PC-3 (cell line): ENCODE measurements around the gene PHKB. TPM values are rescaled to one million over a fixed set of nuclear protein-coding genes. Genes with fewer than 3 reads are reported as not detected.

ENCODE experiments used
- ATAC-seq: fragments of 200-7000 bp; cut with Tn5 transposase; 2 replicates; pipeline ENCODE4 v1.9.1; 2020; ENCODE audit warnings: mild to moderate bottlenecking, moderate library complexity
- BruUV-seq: library from RNA; stranded (reverse); fragments of 400-500 nt; replicated peaks from 2 replicates; lab custom pipeline; 2021; lab: Mats Ljungman, UMichigan
- CTCF ChIA-PET: fragments of 300-600 bp; sonication (Branson Sonifier 250); formaldehyde crosslinking; loops from one replicate; lab custom pipeline; 2022; ENCODE audit warnings: antibody characterized with exemption; lab: Charles Lee
- POLR2A ChIA-PET: fragments of 300-600 bp; sonication (Branson Sonifier 250); formaldehyde crosslinking; loops from one replicate; lab custom pipeline; 2022; ENCODE audit warnings: antibody characterized with exemption; ENCODE audit not compliant: unreplicated experiment; lab: Charles Lee
- DNase-seq: peaks from one replicate; pipeline ENCODE4 v3.0.0-alpha.2; 2015
- H2AFZ ChIP-seq: fragments of 300-600 bp; sonication (generic); 2 replicates; pipeline ENCODE4 v1.6.0; 2016; ENCODE audit warnings: antibody characterized with exemption, low read length
- H3F3A ChIP-seq: fragments of 300-600 bp; sonication (generic); one replicate; pipeline ENCODE4 v1.6.0; 2017; ENCODE audit warnings: antibody characterized with exemption, low read length, control low read depth, mild to moderate bottlenecking; ENCODE audit not compliant: unreplicated experiment
- H3K27ac ChIP-seq: fragments of 300-600 bp; sonication (generic); 2 replicates; pipeline ENCODE4 v1.5.1; 2016; ENCODE audit warnings: mild to moderate bottlenecking, low read length
- H3K27me3 ChIP-seq: fragments of 300-600 bp; sonication (generic); 2 replicates; pipeline ENCODE4 v1.6.1; 2016; ENCODE audit warnings: low read length, mixed read lengths
- H3K36me3 ChIP-seq: fragments of 300-600 bp; sonication (generic); 2 replicates; pipeline ENCODE4 v1.6.1; 2016; ENCODE audit warnings: low read depth, mixed run types, low read length, mixed read lengths
- H3K4me1 ChIP-seq: fragments of 300-600 bp; sonication (generic); 2 replicates; pipeline ENCODE4 v1.5.1; 2016; ENCODE audit warnings: low read length; ENCODE audit not compliant: insufficient read depth
- H3K4me2 ChIP-seq: fragments of 300-600 bp; sonication (generic); 2 replicates; pipeline ENCODE4 v1.6.0; 2016; ENCODE audit warnings: low read length
- H3K4me3 ChIP-seq: fragments of 300-600 bp; sonication (generic); 2 replicates; pipeline ENCODE4 v1.5.1; 2016; ENCODE audit warnings: mild to moderate bottlenecking, low read length, mixed read lengths
- H3K79me2 ChIP-seq: fragments of 300-600 bp; sonication (generic); 2 replicates; pipeline ENCODE4 v1.6.1; 2017; ENCODE audit warnings: low read length, mixed read lengths
- H3K9ac ChIP-seq: fragments of 300-600 bp; sonication (generic); 2 replicates; pipeline ENCODE4 v1.6.0; 2016; ENCODE audit warnings: mild to moderate bottlenecking, low read length
- H3K9me2 ChIP-seq: fragments of 300-600 bp; sonication (generic); replicated peaks from 2 replicates; pipeline ENCODE4 v1.6.1; 2016; ENCODE audit warnings: mixed run types, low read length, mixed read lengths
- H3K9me3 ChIP-seq: fragments of 300-600 bp; sonication (generic); 2 replicates; pipeline ENCODE4 v1.6.1; 2016; ENCODE audit warnings: low read length, mixed read lengths
- H4K20me1 ChIP-seq: fragments of 300-600 bp; sonication (generic); 2 replicates; pipeline ENCODE4 v1.6.1; 2016; ENCODE audit warnings: low read length, mixed read lengths
- EZH2 ChIP-seq: fragments of 300-600 bp; sonication (generic); IDR thresholded peaks from one replicate; pipeline ENCODE4 v1.6.1; 2017; ENCODE audit warnings: antibody characterized with exemption, mild to moderate bottlenecking, low read length; ENCODE audit not compliant: unreplicated experiment
- EZH2phosphoT487 ChIP-seq: fragments of 300-600 bp; sonication (generic); IDR thresholded peaks from 2 replicates; pipeline ENCODE4 v1.6.1; 2018; ENCODE audit warnings: mild to moderate bottlenecking, antibody characterized with exemption, low read length, borderline replicate concordance
- intact Hi-C: fragments of 100-400 bp; cut with micrococcal nuclease; formaldehyde crosslinking; loops from 2 replicates; pipeline ENCODE4 v1.9.0; 2023
- total RNA-seq: library from RNA; depleted of rRNA; stranded (reverse); fragments of >200 nt; gene quantifications from 2 replicates; pipeline ENCODE4 v1.2.3, GENCODE V29; 2014
- TF ChIP-seq, protein P1 (sequence below): fragments of 300-600 bp; sonication (generic); conservative IDR thresholded peaks from 2 replicates; pipeline ENCODE4 v1.5.1; 2017; ENCODE audit warnings: antibody characterized with exemption, low read depth, mild to moderate bottlenecking, low read length

PHKB gene
- total RNA-seq, 1 experiment from 2014 or later = 31.8 TPM

DNA sequence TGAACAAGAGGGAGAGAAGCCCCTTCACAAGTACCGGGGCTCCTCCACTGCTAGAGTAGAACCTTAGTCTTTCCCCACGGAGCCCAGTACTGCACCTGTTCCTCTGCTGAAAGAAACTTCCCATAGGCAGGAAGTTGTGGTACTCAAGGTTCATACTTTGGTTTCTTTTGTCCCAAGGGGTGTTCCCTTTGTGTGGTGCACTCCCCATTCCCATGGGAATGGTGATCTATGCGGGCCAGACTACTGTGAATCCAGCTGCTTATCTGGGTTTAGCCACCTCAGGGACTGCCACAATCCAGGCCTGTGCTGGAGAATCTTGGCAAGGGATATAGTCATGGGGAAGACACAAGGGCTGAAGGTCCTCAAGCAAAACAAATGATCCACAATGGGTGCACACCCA, 110.6 kb downstream of the PHKB start:
- no peak overlapping the region for H2AFZ ChIP-seq
- DNase-seq = no peak
- H3K4me3 ChIP-seq = no peak overlapping the region
- peaks cover 8% of the 10 kb centered on the region; the same call in 1 of the 2 replicates for H3K4me1 ChIP-seq
- no peak for ATAC-seq
- no peaks in the 10 kb centered on the region for H3F3A ChIP-seq
- POLR2A ChIA-PET = no interaction called here
- H3K9me3 ChIP-seq = no peaks in the 10 kb centered on the region
- no TSS peak for BruUV-seq
- H4K20me1 ChIP-seq = no peaks in the 10 kb centered on the region
- no peaks in the 10 kb centered on the region for H3K9me2 ChIP-seq
- H3K27ac ChIP-seq = no peak overlapping the region
- TF ChIP-seq, protein P1, sequence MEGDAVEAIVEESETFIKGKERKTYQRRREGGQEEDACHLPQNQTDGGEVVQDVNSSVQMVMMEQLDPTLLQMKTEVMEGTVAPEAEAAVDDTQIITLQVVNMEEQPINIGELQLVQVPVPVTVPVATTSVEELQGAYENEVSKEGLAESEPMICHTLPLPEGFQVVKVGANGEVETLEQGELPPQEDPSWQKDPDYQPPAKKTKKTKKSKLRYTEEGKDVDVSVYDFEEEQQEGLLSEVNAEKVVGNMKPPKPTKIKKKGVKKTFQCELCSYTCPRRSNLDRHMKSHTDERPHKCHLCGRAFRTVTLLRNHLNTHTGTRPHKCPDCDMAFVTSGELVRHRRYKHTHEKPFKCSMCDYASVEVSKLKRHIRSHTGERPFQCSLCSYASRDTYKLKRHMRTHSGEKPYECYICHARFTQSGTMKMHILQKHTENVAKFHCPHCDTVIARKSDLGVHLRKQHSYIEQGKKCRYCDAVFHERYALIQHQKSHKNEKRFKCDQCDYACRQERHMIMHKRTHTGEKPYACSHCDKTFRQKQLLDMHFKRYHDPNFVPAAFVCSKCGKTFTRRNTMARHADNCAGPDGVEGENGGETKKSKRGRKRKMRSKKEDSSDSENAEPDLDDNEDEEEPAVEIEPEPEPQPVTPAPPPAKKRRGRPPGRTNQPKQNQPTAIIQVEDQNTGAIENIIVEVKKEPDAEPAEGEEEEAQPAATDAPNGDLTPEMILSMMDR = no peak
- no peaks in the 10 kb centered on the region for H3K79me2 ChIP-seq
- intact Hi-C loops = no loop called here
- no peak overlapping the region for H3K4me2 ChIP-seq
- no peaks in the 10 kb centered on the region for H3K36me3 ChIP-seq
- no peak overlapping the region for H3K9ac ChIP-seq
- no peaks in the 10 kb centered on the region for H3K27me3 ChIP-seq
- CTCF ChIA-PET = no interaction called here

DNA sequence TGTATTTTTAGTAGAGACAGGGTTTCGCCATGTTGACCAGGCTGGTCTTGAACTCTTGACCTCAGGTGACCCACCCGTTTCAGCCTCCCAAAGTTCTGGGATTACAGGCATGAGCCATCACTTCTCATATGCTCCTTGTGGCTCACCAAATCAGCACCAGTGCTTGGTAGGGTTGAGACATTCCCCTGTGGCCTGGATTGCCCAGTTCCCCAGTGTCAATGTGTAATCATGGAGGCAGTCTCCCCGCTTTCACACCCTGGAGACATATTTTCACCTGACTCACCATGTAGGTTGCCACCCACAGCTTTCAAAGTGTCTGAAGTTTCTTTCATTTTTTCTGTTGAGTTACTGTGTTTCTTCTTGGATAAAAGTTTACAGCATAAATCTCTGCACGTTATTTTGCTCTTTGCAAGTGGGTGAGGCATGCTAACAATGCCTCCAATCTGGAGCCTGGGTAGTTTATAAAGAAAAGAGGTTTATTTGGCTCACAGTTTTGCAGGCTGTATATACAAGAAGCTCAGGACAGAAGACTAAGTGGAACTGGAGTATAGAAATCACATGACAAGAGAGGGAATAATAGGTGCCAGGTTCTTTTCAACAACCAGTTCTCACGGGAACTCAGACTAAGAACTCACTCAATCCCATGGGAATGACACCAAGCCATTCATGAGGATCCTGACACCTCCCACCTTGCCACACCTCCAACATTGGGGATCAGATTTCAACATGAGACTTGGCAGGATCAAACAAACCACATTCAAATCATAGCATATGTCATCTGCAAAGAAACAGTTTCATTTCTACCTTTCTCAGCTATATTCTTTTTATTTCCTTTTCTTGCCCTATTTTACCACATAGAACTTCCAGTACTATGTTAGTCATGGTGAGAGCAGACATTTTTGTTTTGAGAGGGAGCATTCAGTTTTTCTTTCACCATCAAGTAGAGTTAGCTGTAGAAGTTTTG, 113.2 kb downstream of the PHKB start:
- DNase-seq = peak; percentile 20
- intact Hi-C loops = no loop called here

DNA sequence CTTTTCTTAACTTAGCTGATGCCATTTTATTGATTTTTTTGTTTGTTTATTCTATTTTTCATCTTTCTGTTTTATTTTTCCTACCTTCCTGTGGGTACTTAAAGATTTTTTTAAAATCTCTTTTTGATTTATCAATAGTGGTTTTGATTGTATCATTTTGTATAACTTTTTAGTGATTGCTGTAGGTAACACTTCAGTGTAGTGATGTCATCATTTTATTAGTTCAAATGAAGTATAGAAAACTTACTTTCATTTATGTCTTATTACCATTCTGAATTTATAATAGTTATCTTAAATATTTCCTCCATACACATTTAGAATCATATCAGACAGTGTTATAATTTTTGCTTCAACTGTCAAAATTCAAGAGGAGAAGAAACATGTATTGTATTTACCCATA, 115.9 kb downstream of the PHKB start:
- H3K9me2 ChIP-seq = no peaks in the 10 kb centered on the region
- H3K79me2 ChIP-seq = no peaks in the 10 kb centered on the region
- no peak for DNase-seq
- POLR2A ChIA-PET = no interaction called here
- no peak overlapping the region for H3K4me3 ChIP-seq
- H2AFZ ChIP-seq = no peak overlapping the region
- no peaks in the 10 kb centered on the region for H3K27me3 ChIP-seq
- no peak overlapping the region for H3K9ac ChIP-seq
- peaks cover 8% of the 10 kb centered on the region; the same call in 1 of the 2 replicates for H3K4me1 ChIP-seq
- CTCF ChIA-PET = no interaction called here
- no peaks in the 10 kb centered on the region for H4K20me1 ChIP-seq
- H3K36me3 ChIP-seq = no peaks in the 10 kb centered on the region
- no peaks in the 10 kb centered on the region for H3K9me3 ChIP-seq
- ATAC-seq = no peak
- no TSS peak for BruUV-seq
- H3F3A ChIP-seq = no peaks in the 10 kb centered on the region
- no peak overlapping the region for H3K27ac ChIP-seq
- H3K4me2 ChIP-seq = no peak overlapping the region
- intact Hi-C loops = no loop called here
- TF ChIP-seq EZH2 (no peak), EZH2phosphoT487 (no peak)
- TF ChIP-seq, protein P1 = no peak

More for the DNA sequence above, 113.2 kb downstream of the PHKB start:
- H3K4me1 ChIP-seq = peaks cover 8% of the 10 kb centered on the region; the same call in 1 of the 2 replicates
- BruUV-seq = no TSS peak
- no peaks in the 10 kb centered on the region for H3K9me3 ChIP-seq
- H3K9ac ChIP-seq = no peak overlapping the region
- H3F3A ChIP-seq = no peaks in the 10 kb centered on the region
- POLR2A ChIA-PET = no interaction called here
- H3K4me2 ChIP-seq = no peak overlapping the region
- TF ChIP-seq EZH2phosphoT487 = no peak
- TF ChIP-seq, protein P1 = no peak
- TF ChIP-seq EZH2 = no peak
- H3K4me3 ChIP-seq = no peak overlapping the region
- H3K79me2 ChIP-seq = no peaks in the 10 kb centered on the region
- H3K9me2 ChIP-seq = no peaks in the 10 kb centered on the region
- no peaks in the 10 kb centered on the region for H3K27me3 ChIP-seq
- CTCF ChIA-PET = no interaction called here
- peak; percentile 33 for ATAC-seq
- no peaks in the 10 kb centered on the region for H3K36me3 ChIP-seq
- no peaks in the 10 kb centered on the region for H4K20me1 ChIP-seq
- no peak overlapping the region for H2AFZ ChIP-seq
- H3K27ac ChIP-seq = peak overlapping the region; percentile 39
